HepG2 (cell line): Measurements from ENCODE around the gene GPAM. TPM values are rescaled to one million over a fixed set of nuclear protein-coding genes. Genes with fewer than 3 reads are reported as not detected.

ENCODE experiments used
- AHR ChIP-seq: IDR thresholded peaks from 2 replicates; pipeline ENCODE4 v1.6.1; 2018; ENCODE audit warnings: missing genetic modification reagents, missing compliant biosample characterization
- BCL3 ChIP-seq: sonication (generic); formaldehyde crosslinking; IDR thresholded peaks from 2 replicates; pipeline ENCODE4 v1.5.1; 2020; ENCODE audit warnings: mild to moderate bottlenecking, missing genetic modification reagents, moderate library complexity
- HIC2 ChIP-seq: sonication (generic); formaldehyde crosslinking; IDR thresholded peaks from 2 replicates; pipeline ENCODE4 v1.9.0; 2022; ENCODE audit warnings: low read depth, missing genetic modification reagents
- HMGXB3 ChIP-seq: sonication (generic); formaldehyde crosslinking; IDR thresholded peaks from 2 replicates; pipeline ENCODE4 v1.4.0; 2020; ENCODE audit warnings: missing genetic modification reagents, borderline replicate concordance
- HOMEZ ChIP-seq: IDR thresholded peaks from 2 replicates; pipeline ENCODE4 v1.6.1; 2016; ENCODE audit warnings: low read depth
- TCF7 ChIP-seq: sonication (generic); IDR thresholded peaks from 2 replicates; pipeline ENCODE4 v1.6.1; 2016; ENCODE audit warnings: antibody characterized with exemption, low read depth
- THAP7 ChIP-seq: sonication (generic); formaldehyde crosslinking; IDR thresholded peaks from 2 replicates; pipeline ENCODE4 v1.8.1; 2023; ENCODE audit warnings: mild to moderate bottlenecking, missing genetic modification reagents
- TSC22D2 ChIP-seq: sonication (generic); formaldehyde crosslinking; IDR thresholded peaks from 2 replicates; pipeline ENCODE4 v1.5.1; 2020; ENCODE audit warnings: missing genetic modification reagents, mild to moderate bottlenecking, borderline replicate concordance
- ZFP36 ChIP-seq: fragments of 150-350 bp; IDR thresholded peaks from 2 replicates; pipeline ENCODE4 v1.6.1; 2018; ENCODE audit warnings: borderline replicate concordance, low read length, low read depth; ENCODE audit not compliant: partially characterized antibody
- ZNF776 ChIP-seq: sonication (generic); formaldehyde crosslinking; IDR thresholded peaks from 2 replicates; pipeline ENCODE4 v1.4.0; 2020; ENCODE audit warnings: mild to moderate bottlenecking, missing genetic modification reagents
- polyA plus RNA-seq, 8 experiments: library from polyadenylated mRNA; depleted of rRNA in 3 of 8; stranded (reverse) in 7 of 8; unstranded in 1 of 8; fragments of >200 nt; fragmentation: Illumina TruSeq in 4 of 8; extraction: Trizol in 4 of 8; gene quantifications; 2 replicates each; pipeline versions ENCODE4 v1.2.1 to v1.2.3, GENCODE V29; 2011 to 2016; ENCODE audit warnings: low read depth in 4 of 8, missing spikeins in 1 of 8, mixed read lengths in 1 of 8; ENCODE audit not compliant: insufficient read depth in 1 of 8
- total RNA-seq, 5 experiments: library from RNA; depleted of rRNA; stranded (reverse); fragments of >200 nt; fragmentation: Illumina TruSeq; extraction: Trizol; gene quantifications; 2 replicates each; pipeline ENCODE4 v1.2.3, GENCODE V29; 2016; ENCODE audit warnings: low read depth in 1 of 5
- TF ChIP-seq, protein P1 (sequence below): sonication (generic); formaldehyde crosslinking; IDR thresholded peaks from 2 replicates; pipeline ENCODE4 v1.4.0; 2020; ENCODE audit warnings: missing genetic modification reagents, borderline replicate concordance

GPAM gene
- total and polyA plus RNA-seq, 2 of the 13 experiments (the other 11 are each of a cell fraction or from before 2014, with no cell fraction given) = 36.8 to 140 TPM

GRCh38 chr10:112227331-112227987 is 43.9 kb upstream of the GPAM start (continued):
- TF ChIP-seq, protein P1, sequence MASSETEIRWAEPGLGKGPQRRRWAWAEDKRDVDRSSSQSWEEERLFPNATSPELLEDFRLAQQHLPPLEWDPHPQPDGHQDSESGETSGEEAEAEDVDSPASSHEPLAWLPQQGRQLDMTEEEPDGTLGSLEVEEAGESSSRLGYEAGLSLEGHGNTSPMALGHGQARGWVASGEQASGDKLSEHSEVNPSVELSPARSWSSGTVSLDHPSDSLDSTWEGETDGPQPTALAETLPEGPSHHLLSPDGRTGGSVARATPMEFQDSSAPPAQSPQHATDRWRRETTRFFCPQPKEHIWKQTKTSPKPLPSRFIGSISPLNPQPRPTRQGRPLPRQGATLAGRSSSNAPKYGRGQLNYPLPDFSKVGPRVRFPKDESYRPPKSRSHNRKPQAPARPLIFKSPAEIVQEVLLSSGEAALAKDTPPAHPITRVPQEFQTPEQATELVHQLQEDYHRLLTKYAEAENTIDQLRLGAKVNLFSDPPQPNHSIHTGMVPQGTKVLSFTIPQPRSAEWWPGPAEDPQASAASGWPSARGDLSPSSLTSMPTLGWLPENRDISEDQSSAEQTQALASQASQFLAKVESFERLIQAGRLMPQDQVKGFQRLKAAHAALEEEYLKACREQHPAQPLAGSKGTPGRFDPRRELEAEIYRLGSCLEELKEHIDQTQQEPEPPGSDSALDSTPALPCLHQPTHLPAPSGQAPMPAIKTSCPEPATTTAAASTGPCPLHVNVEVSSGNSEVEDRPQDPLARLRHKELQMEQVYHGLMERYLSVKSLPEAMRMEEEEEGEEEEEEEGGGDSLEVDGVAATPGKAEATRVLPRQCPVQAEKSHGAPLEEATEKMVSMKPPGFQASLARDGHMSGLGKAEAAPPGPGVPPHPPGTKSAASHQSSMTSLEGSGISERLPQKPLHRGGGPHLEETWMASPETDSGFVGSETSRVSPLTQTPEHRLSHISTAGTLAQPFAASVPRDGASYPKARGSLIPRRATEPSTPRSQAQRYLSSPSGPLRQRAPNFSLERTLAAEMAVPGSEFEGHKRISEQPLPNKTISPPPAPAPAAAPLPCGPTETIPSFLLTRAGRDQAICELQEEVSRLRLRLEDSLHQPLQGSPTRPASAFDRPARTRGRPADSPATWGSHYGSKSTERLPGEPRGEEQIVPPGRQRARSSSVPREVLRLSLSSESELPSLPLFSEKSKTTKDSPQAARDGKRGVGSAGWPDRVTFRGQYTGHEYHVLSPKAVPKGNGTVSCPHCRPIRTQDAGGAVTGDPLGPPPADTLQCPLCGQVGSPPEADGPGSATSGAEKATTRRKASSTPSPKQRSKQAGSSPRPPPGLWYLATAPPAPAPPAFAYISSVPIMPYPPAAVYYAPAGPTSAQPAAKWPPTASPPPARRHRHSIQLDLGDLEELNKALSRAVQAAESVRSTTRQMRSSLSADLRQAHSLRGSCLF (CRISPR knock-in tag) = no peak
- TF ChIP-seq ZNF776 (CRISPR knock-in tag) (peak; percentile 68; the same call in 1 of the 2 replicates), THAP7 (CRISPR knock-in tag) (peak; percentile 80), TCF7 (peak; percentile 73), HIC2 (CRISPR knock-in tag) (peak; percentile 86), HOMEZ (CRISPR knock-in tag) (peak; percentile 60), AHR (CRISPR knock-in tag) (peak; percentile 85; the same call in 1 of the 2 replicates), BCL3 (peak; percentile 87), ZFP36 (no peak), HMGXB3 (CRISPR knock-in tag) (peak; percentile 53; the same call in 1 of the 2 replicates), TSC22D2 (CRISPR knock-in tag) (no peak)
